Lung (tissue), 12 donors: Measurements from ENCODE around the gene ANKRD11. TPM values are rescaled to one million over a fixed set of nuclear protein-coding genes. Genes with fewer than 3 reads are reported as not detected.
A peak's percentile ranks its signal among the peaks of the same experiment; 100 is the strongest.

Experiments
- ATAC-seq: fragments of 200-7000 bp; cut with Tn5 transposase; one replicate; pipeline ENCODE4 v1.9.1; 2020; ENCODE audit warnings: moderate number of reproducible peaks; ENCODE audit not compliant: insufficient read depth, low FRiP score
- DNase-seq, 3 donors: peaks; one replicate each; pipeline ENCODE4 v3.0.0-alpha.2; 2013 to 2017
- H3K27ac ChIP-seq, 2 donors: one replicate each; pipeline ENCODE4 v1.5.1; 2013; ENCODE audit warnings: mild to moderate bottlenecking in 2 of 2, moderate library complexity in 2 of 2, control low read depth in 1 of 2, inconsistent platforms in 1 of 2, low read depth in 1 of 2, low read length in 1 of 2
- H3K27me3 ChIP-seq, 3 donors: one replicate each; pipeline ENCODE4 v1.5.1; 2013; ENCODE audit warnings: low read length in 2 of 3; ENCODE audit not compliant: control insufficient read depth in 3 of 3, insufficient read depth in 3 of 3
- H3K36me3 ChIP-seq, 4 donors: one replicate each; pipeline ENCODE4 v1.5.1; 2013; ENCODE audit warnings: low read length in 4 of 4, mild to moderate bottlenecking in 1 of 4, moderate library complexity in 1 of 4; ENCODE audit not compliant: control insufficient read depth in 4 of 4, insufficient read depth in 4 of 4
- H3K4me1 ChIP-seq, 5 donors: one replicate each; pipeline ENCODE4 v1.5.1; 2013; ENCODE audit warnings: low read length in 5 of 5, mild to moderate bottlenecking in 2 of 5, moderate library complexity in 1 of 5; ENCODE audit not compliant: control insufficient read depth in 5 of 5, insufficient read depth in 5 of 5
- H3K4me3 ChIP-seq: one replicate; pipeline ENCODE4 v1.5.1; 2013; ENCODE audit warnings: mild to moderate bottlenecking, control low read depth, moderate library complexity
- H3K9ac ChIP-seq, 2 donors: one replicate each; pipeline ENCODE4 v1.5.1; 2013; ENCODE audit warnings: low read length in 2 of 2, control low read depth in 1 of 2; ENCODE audit not compliant: insufficient read depth in 1 of 2
- H3K9me3 ChIP-seq, 4 donors: one replicate each; pipeline ENCODE4 v1.5.1; 2013; ENCODE audit warnings: low read length in 3 of 4, mild to moderate bottlenecking in 1 of 4, moderate library complexity in 1 of 4; ENCODE audit not compliant: control insufficient read depth in 4 of 4, insufficient read depth in 3 of 4
- WGBS, 2 donors: extraction: QIAGEN DNeasy Blood & Tissue Kit; methylation state at CpG; one replicate each; pipeline ENCODE4 v1.1.7; 2013; 5-methylcytosine and 5-hydroxymethylcytosine counted together
- polyA plus RNA-seq, 2 donors: library from polyadenylated mRNA; stranded (reverse); fragments of 200-250 nt; gene quantifications; one replicate each; pipeline ENCODE4 v1.2.1, GENCODE V29; 2013
- total RNA-seq, 2 donors: library from RNA; depleted of rRNA in 1 of 2; stranded (reverse); fragments of >200 nt in 1 of 2; gene quantifications; one replicate each; pipeline ENCODE4 v1.2.1, GENCODE V29; 2014 to 2021
- TF ChIP-seq, protein P1 (sequence below): IDR thresholded peaks from 2 replicates; pipeline ENCODE4 v1.5.1; 2012; ENCODE audit warnings: mild to moderate bottlenecking; ENCODE audit errors: control extremely low read depth, extremely low read depth
- donor health status: control.
- donor health status: control.
- donor health status: Bipolar disorder and iron deficiency.
- donor health status: healthy.
- donor health status: DM: yes; HTN: yes; CAD: no.

The ANKRD11 gene
- total and polyA plus RNA-seq, 4 donors: 58.5 to 162 (median 89.5) TPM

- no peak for ATAC-seq
- H3K27me3 ChIP-seq: no peaks in the 10 kb centered on the region
- peaks cover 0 to 2% (median 0%) of the 10 kb centered on the region in 4 donors for H3K36me3 ChIP-seq
- WGBS, 2 donors: 88 to 90% methylated on average over 13 of the region's 13 CpGs
- TF ChIP-seq, protein P1, sequence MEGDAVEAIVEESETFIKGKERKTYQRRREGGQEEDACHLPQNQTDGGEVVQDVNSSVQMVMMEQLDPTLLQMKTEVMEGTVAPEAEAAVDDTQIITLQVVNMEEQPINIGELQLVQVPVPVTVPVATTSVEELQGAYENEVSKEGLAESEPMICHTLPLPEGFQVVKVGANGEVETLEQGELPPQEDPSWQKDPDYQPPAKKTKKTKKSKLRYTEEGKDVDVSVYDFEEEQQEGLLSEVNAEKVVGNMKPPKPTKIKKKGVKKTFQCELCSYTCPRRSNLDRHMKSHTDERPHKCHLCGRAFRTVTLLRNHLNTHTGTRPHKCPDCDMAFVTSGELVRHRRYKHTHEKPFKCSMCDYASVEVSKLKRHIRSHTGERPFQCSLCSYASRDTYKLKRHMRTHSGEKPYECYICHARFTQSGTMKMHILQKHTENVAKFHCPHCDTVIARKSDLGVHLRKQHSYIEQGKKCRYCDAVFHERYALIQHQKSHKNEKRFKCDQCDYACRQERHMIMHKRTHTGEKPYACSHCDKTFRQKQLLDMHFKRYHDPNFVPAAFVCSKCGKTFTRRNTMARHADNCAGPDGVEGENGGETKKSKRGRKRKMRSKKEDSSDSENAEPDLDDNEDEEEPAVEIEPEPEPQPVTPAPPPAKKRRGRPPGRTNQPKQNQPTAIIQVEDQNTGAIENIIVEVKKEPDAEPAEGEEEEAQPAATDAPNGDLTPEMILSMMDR: no peak
- no peaks in the 10 kb centered on the region for H3K9me3 ChIP-seq
- H3K4me3 ChIP-seq: no peak overlapping the region
- DNase-seq: no peak
- H3K4me1 ChIP-seq: peaks cover 4 to 51% (median 26%) of the 10 kb centered on the region in 5 donors
- H3K9ac ChIP-seq: no peak overlapping the region
- H3K27ac ChIP-seq: no peak overlapping the region
Observed at GRCh38 chr16:89481356-89481955, 8.9 kb downstream of the ANKRD11 start.

- TF ChIP-seq, protein P1: no peak
- H3K27ac ChIP-seq: peak overlapping the region in 1 of 2 donors; percentile 58
- 78 to 86% methylated on average over 14 of the region's 14 CpGs for WGBS, 2 donors
- ATAC-seq: no peak
- peaks cover 4 to 49% (median 12%) of the 10 kb centered on the region in 5 donors for H3K4me1 ChIP-seq
- no peak overlapping the region for H3K4me3 ChIP-seq
- H3K36me3 ChIP-seq: peaks cover 0 to 2% (median 0%) of the 10 kb centered on the region in 4 donors
- H3K27me3 ChIP-seq: no peaks in the 10 kb centered on the region
- H3K9ac ChIP-seq: no peak overlapping the region
- no peak for DNase-seq
- no peaks in the 10 kb centered on the region for H3K9me3 ChIP-seq
Observed at GRCh38 chr16:89478576-89479221, 11.7 kb downstream of the ANKRD11 start.

DNA sequence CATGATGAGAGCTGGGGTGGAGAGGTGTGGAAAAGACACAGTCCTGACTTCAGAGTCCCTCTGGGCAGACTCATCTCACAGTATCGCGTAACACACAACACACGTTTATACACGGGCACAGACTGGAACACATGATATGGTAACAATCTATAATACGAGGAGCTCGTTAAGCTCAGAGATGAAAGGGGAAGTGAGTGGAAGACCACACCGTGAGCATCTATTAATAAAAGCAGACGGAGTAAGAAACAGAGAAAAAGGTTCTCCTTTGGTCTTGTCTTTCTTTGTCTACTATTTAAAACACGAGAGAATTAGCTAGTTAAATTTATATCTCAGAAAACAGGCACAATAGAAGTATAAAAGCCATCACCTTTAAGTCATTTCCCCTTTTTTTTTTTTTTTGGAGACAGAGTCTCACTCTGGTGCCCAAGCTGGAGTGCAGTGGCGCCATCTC lies 13.5 kb downstream of the ANKRD11 start:
- WGBS, 2 donors: 33 to 69% methylated on average over 10 of the region's 10 CpGs
- no peak overlapping the region for H3K9ac ChIP-seq
- H3K27ac ChIP-seq: no peak overlapping the region
- ATAC-seq (no peak), DNase-seq (no peak)
- H3K4me1 ChIP-seq: peaks cover 4 to 40% (median 5%) of the 10 kb centered on the region in 5 donors
- H3K27me3 ChIP-seq: no peaks in the 10 kb centered on the region
- H3K36me3 ChIP-seq: no peaks in the 10 kb centered on the region
- H3K9me3 ChIP-seq: no peaks in the 10 kb centered on the region
- TF ChIP-seq, protein P1: no peak
- no peak overlapping the region for H3K4me3 ChIP-seq
